C4-2B (cell line): ENCODE data around the gene CPLX3.

ENCODE experiments used
- ZFX ChIP-seq: fragments of 450-650 bp; IDR thresholded peaks from 2 replicates; pipeline ENCODE4 v1.6.1; 2017
- TF ChIP-seq, protein P1 (sequence below): fragments of 450-650 bp; conservative IDR thresholded peaks from 2 replicates; pipeline ENCODE4 v1.5.1; 2017; ENCODE audit warnings: mild to moderate bottlenecking

DNA sequence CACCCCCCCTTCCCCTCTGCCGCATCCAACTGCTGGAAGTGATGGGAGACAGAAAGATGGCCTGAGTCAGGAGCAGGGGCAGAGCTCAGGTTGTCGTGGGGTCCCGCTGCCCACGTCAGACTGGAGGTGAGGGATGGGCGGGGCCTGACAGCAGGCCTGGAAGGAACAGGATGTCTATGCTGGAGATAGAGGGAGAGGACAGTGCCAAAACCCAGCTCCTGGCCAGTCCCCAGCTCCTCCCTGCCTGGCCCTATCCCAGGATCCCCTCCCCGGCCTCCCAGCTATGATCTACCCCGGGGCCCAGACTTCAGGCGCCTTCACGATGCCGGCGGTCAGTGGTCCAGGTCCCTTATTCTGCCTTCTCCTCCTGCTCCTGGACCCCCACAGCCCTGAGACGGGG is 13.9 kb upstream of the CPLX3 start, which contains the start of gene LMAN1L:
- TF ChIP-seq, protein P1, sequence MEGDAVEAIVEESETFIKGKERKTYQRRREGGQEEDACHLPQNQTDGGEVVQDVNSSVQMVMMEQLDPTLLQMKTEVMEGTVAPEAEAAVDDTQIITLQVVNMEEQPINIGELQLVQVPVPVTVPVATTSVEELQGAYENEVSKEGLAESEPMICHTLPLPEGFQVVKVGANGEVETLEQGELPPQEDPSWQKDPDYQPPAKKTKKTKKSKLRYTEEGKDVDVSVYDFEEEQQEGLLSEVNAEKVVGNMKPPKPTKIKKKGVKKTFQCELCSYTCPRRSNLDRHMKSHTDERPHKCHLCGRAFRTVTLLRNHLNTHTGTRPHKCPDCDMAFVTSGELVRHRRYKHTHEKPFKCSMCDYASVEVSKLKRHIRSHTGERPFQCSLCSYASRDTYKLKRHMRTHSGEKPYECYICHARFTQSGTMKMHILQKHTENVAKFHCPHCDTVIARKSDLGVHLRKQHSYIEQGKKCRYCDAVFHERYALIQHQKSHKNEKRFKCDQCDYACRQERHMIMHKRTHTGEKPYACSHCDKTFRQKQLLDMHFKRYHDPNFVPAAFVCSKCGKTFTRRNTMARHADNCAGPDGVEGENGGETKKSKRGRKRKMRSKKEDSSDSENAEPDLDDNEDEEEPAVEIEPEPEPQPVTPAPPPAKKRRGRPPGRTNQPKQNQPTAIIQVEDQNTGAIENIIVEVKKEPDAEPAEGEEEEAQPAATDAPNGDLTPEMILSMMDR = no peak
- no peak for TF ChIP-seq ZFX
